MCF 10A (cell line): ENCODE measurements around the gene ITGAE. TPM values are rescaled to one million over a fixed set of nuclear protein-coding genes. Genes with fewer than 3 reads are reported as not detected.

Source experiments
- BruUV-seq: library from RNA; stranded (reverse); fragments of 400-500 nt; replicated peaks from 2 replicates; lab custom pipeline; 2021; lab: Mats Ljungman, UMichigan
- CTCF ChIA-PET: fragments of 300-600 bp; sonication (Branson Sonifier 250); formaldehyde crosslinking; extraction: SDS; loops from one replicate; lab custom pipeline; 2021; ENCODE audit warnings: antibody characterized with exemption, inconsistent platforms; lab: Yijun Ruan, JAX
- POLR2A ChIA-PET: fragments of 300-600, 350-650 bp; sonication (Branson Sonifier 250); formaldehyde crosslinking; extraction: SDS; loops from one replicate; lab custom pipeline; 2020; ENCODE audit warnings: antibody characterized with exemption, inconsistent platforms; lab: Yijun Ruan, JAX
- DNase-seq: peaks from one replicate; pipeline ENCODE4 v3.0.0-alpha.2; 2018; ENCODE audit not compliant: unreplicated experiment
- H3K27ac Mint-ChIP-seq: one replicate; pipeline ENCODE4 v1.8.0; 2022; ENCODE audit warnings: mild to moderate bottlenecking, low read depth, mixed read lengths; ENCODE audit not compliant: unreplicated experiment
- H3K27me3 Mint-ChIP-seq: one replicate; pipeline ENCODE4 v1.8.0; 2022; ENCODE audit warnings: mixed read lengths; ENCODE audit not compliant: insufficient read depth, unreplicated experiment
- H3K36me3 Mint-ChIP-seq: one replicate; pipeline ENCODE4 v1.8.0; 2022; ENCODE audit warnings: mild to moderate bottlenecking, moderate library complexity, mixed read lengths; ENCODE audit not compliant: insufficient read depth, unreplicated experiment
- H3K4me1 Mint-ChIP-seq: one replicate; pipeline ENCODE4 v1.8.0; 2022; ENCODE audit warnings: mixed read lengths; ENCODE audit not compliant: insufficient read depth, unreplicated experiment
- H3K4me3 Mint-ChIP-seq: one replicate; pipeline ENCODE4 v1.8.0; 2022; ENCODE audit warnings: mild to moderate bottlenecking, moderate library complexity, mixed read lengths; ENCODE audit not compliant: unreplicated experiment
- H3K9me3 Mint-ChIP-seq: one replicate; pipeline ENCODE4 v1.8.0; 2022; ENCODE audit warnings: mixed read lengths; ENCODE audit not compliant: unreplicated experiment
- intact Hi-C: fragments of 100-400 bp; cut with micrococcal nuclease; formaldehyde crosslinking; loops from 2 replicates; pipeline ENCODE4 v1.14.1; 2022
- total RNA-seq: library from RNA; stranded (reverse); gene quantifications from 2 replicates; pipeline ENCODE4 v1.2.3, GENCODE V29; 2022
- TF ChIP-seq, protein P1 (sequence below): fragments of 200-600 bp; IDR thresholded peaks from one replicate; pipeline ENCODE4 v1.8.0; 2022; ENCODE audit warnings: antibody characterized with exemption, mild to moderate bottlenecking; ENCODE audit not compliant: unreplicated experiment

ITGAE gene
- total RNA-seq, 1 experiment from 2014 or later, result 26.6 TPM

- no peak overlapping the region for H3K27ac Mint-ChIP-seq
- no peaks in the 10 kb centered on the region for H3K27me3 Mint-ChIP-seq
- CTCF ChIA-PET, result interaction anchor here (0.6 to 1.2 kb wide), 3 partner anchors 11 to 867 kb away, joined by 3 to 4 read pairs (median 3); no protein-coding TSS in a partner anchor
These were observed 107.2 kb downstream of the ITGAE start for GRCh38 chr17:3693829-3694231.

GRCh38 chr17:3693141-3693540 lies 107.8 kb downstream of the ITGAE start:
- no peak overlapping the region for H3K4me3 Mint-ChIP-seq
- H3K36me3 Mint-ChIP-seq, result no peaks in the 10 kb centered on the region
- CTCF ChIA-PET, result interaction anchor here (1.2 kb wide), 1 partner anchor 845 kb away, joined by 4 read pairs; no protein-coding TSS in a partner anchor
- H3K4me1 Mint-ChIP-seq, result no peaks in the 10 kb centered on the region
- TF ChIP-seq, protein P1, sequence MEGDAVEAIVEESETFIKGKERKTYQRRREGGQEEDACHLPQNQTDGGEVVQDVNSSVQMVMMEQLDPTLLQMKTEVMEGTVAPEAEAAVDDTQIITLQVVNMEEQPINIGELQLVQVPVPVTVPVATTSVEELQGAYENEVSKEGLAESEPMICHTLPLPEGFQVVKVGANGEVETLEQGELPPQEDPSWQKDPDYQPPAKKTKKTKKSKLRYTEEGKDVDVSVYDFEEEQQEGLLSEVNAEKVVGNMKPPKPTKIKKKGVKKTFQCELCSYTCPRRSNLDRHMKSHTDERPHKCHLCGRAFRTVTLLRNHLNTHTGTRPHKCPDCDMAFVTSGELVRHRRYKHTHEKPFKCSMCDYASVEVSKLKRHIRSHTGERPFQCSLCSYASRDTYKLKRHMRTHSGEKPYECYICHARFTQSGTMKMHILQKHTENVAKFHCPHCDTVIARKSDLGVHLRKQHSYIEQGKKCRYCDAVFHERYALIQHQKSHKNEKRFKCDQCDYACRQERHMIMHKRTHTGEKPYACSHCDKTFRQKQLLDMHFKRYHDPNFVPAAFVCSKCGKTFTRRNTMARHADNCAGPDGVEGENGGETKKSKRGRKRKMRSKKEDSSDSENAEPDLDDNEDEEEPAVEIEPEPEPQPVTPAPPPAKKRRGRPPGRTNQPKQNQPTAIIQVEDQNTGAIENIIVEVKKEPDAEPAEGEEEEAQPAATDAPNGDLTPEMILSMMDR, result no peak
- no peak for DNase-seq
- no peaks in the 10 kb centered on the region for H3K27me3 Mint-ChIP-seq
- POLR2A ChIA-PET, result no interaction called here
- intact Hi-C loops, result no loop called here
- BruUV-seq, result no TSS peak
- H3K9me3 Mint-ChIP-seq, result no peaks in the 10 kb centered on the region
- H3K27ac Mint-ChIP-seq, result no peak overlapping the region

More at GRCh38 chr17:3693829-3694231, 107.2 kb downstream of the ITGAE start:
- H3K4me1 Mint-ChIP-seq, result no peaks in the 10 kb centered on the region
- intact Hi-C loops, result no loop called here
- POLR2A ChIA-PET, result interaction anchor here (1.4 kb wide), 1 partner anchor 29 kb away, joined by 5 read pairs; the partner anchor contains the start of gene HASPIN
- BruUV-seq, result no TSS peak
- TF ChIP-seq, protein P1, result no peak
- H3K9me3 Mint-ChIP-seq, result no peaks in the 10 kb centered on the region
- H3K4me3 Mint-ChIP-seq, result no peak overlapping the region
- no peak for DNase-seq
- no peaks in the 10 kb centered on the region for H3K36me3 Mint-ChIP-seq

DNA sequence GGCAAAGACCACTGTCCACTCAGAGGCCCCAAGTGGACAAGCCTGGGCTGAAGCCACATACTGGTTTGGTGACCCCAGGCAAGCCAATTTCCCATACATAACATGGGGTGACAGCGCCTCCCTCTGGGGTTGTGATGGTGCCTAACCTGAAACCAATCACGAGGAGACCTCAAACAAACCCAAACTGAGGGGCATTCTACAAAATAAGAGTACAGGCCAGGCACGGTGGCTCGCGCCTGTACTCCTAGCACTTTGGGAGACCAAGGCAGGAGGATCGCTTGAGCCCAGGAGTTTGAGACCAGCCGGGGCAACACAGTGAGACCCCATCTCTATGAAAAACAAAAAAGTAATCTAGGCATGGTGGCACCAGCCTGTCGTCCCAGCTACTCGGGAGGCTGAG lies 108.6 kb downstream of the ITGAE start:
- Mint-ChIP-seq H3K9me3 (no peaks in the 10 kb centered on the region), H3K4me3 (no peak overlapping the region), H3K36me3 (no peaks in the 10 kb centered on the region), H3K27me3 (no peaks in the 10 kb centered on the region), H3K27ac (no peak overlapping the region), H3K4me1 (no peaks in the 10 kb centered on the region)
- BruUV-seq, result no TSS peak
- TF ChIP-seq, protein P1, result no peak
- CTCF ChIA-PET, result interaction anchor here (0.6 to 1.2 kb wide), 4 partner anchors 10 to 844 kb away, joined by 3 to 7 read pairs (median 4); no protein-coding TSS in a partner anchor
- POLR2A ChIA-PET, result no interaction called here
- intact Hi-C loops, result no loop called here
- DNase-seq, result no peak

- H3K4me3 Mint-ChIP-seq, result no peak overlapping the region
- DNase-seq, result no peak
- no TSS peak for BruUV-seq
- no peaks in the 10 kb centered on the region for H3K27me3 Mint-ChIP-seq
- intact Hi-C loops, result no loop called here
- no peak overlapping the region for H3K27ac Mint-ChIP-seq
- TF ChIP-seq, protein P1, result no peak
- ChIA-PET CTCF (interaction anchor here (0.6 to 1.2 kb wide), 3 partner anchors 9 to 30 kb away, joined by 3 to 7 read pairs (median 5); no protein-coding TSS in a partner anchor), POLR2A (interaction anchor here (0.7 kb wide), 1 partner anchor 11 kb away, joined by 5 read pairs; no protein-coding TSS in a partner anchor)
- no peaks in the 10 kb centered on the region for H3K4me1 Mint-ChIP-seq
- no peaks in the 10 kb centered on the region for H3K36me3 Mint-ChIP-seq
- H3K9me3 Mint-ChIP-seq, result no peaks in the 10 kb centered on the region
These were observed 109.3 kb downstream of the ITGAE start for GRCh38 chr17:3691617-3692067.
